ENCODE measurements around the gene LRRC32.

GRCh38 chr11:76661306-76661751 lies 9.2 kb downstream of the LRRC32 start:
- TF ChIP-seq BCL3 (IDR thresholded peaks at IDR 0.05), result no peak
- no peak for TF ChIP-seq CTCF (IDR thresholded peaks at IDR 0.05)

All from A549 (cell line).